Upper lobe of left lung (tissue), 4 donors: Measurements from ENCODE around the gene PA2G4.

ENCODE experiments used
- CTCF ChIP-seq, 6 experiments: fragments of 450-650 bp in 4 of 6; fragments of 200-600 bp in 2 of 6; sonication (generic) in 2 of 6; IDR thresholded peaks; one replicate each; pipeline ENCODE4 v1.5.1; 2016 to 2019; ENCODE audit warnings: antibody characterized with exemption in 6 of 6
- EP300 ChIP-seq, 4 donors: sonication (generic); formaldehyde crosslinking; IDR thresholded peaks; one replicate each; pipeline ENCODE4 v1.5.1; 2017; ENCODE audit warnings: antibody characterized with exemption in 4 of 4, control low read depth in 2 of 4
- POLR2A ChIP-seq, 4 donors: fragments of 450-650 bp; IDR thresholded peaks; one replicate each; pipeline ENCODE4 v1.5.1; 2016 to 2017; ENCODE audit warnings: antibody characterized with exemption in 4 of 4, mild to moderate bottlenecking in 2 of 4
- POLR2AphosphoS5 ChIP-seq, 2 donors: sonication (generic); formaldehyde crosslinking; IDR thresholded peaks; one replicate each; pipeline ENCODE4 v1.5.1; 2017; ENCODE audit warnings: antibody characterized with exemption in 2 of 2

- TF ChIP-seq CTCF (IDR thresholded peaks at IDR 0.05) (no peak), POLR2AphosphoS5 (IDR thresholded peaks at IDR 0.05) (no peak), POLR2A (IDR thresholded peaks at IDR 0.05) (no peak), EP300 (IDR thresholded peaks at IDR 0.05) (no peak)
Measured at GRCh38 chr12:56115329-56115728, 11.0 kb downstream of the PA2G4 start.
